CD14-positive monocyte (primary cell): ENCODE measurements around the gene KCNJ10. TPM values are rescaled to one million over a fixed set of nuclear protein-coding genes. Genes with fewer than 3 reads are reported as not detected.
A peak's percentile ranks its signal among the peaks of the same experiment; 100 is the strongest.

Source experiments
- DNase-seq, 3 donors: peaks; one replicate each; pipeline ENCODE4 v3.0.0-alpha.2; 2011 to 2022
- H2AFZ ChIP-seq: 2 replicates; pipeline ENCODE4 v1.6.0; 2012; ENCODE audit warnings: mild to moderate bottlenecking, low read depth, low read length, inconsistent platforms; ENCODE audit not compliant: insufficient read depth, poor library complexity, severe bottlenecking
- H3K27ac ChIP-seq, 2 donors: 1 replicate in 1 of 2; 2 replicates in 1 of 2; pipeline ENCODE4 v1.5.1; 2012 to 2013; ENCODE audit warnings: low read length in 2 of 2, control low read depth in 1 of 2, inconsistent platforms in 1 of 2, low read depth in 1 of 2, mild to moderate bottlenecking in 1 of 2
- H3K27me3 ChIP-seq, 2 donors: one replicate each; pipeline versions ENCODE4 v1.6.0 to v1.6.1; 2011 to 2013; ENCODE audit warnings: low read length in 2 of 2; ENCODE audit not compliant: control insufficient read depth in 2 of 2, insufficient read depth in 2 of 2
- H3K36me3 ChIP-seq, 2 donors: replicated peaks in 1 of 2; 1 replicate in 1 of 2; 2 replicates in 1 of 2; pipeline versions ENCODE4 v1.5.1 to v1.6.1; 2012 to 2013; ENCODE audit warnings: low read length in 2 of 2, control low read depth in 1 of 2, inconsistent platforms in 1 of 2, mild to moderate bottlenecking in 1 of 2; ENCODE audit not compliant: insufficient read depth in 2 of 2, control insufficient read depth in 1 of 2
- H3K4me1 ChIP-seq, 2 donors: 1 replicate in 1 of 2; 2 replicates in 1 of 2; pipeline versions ENCODE4 v1.5.1 to v1.6.1; 2012 to 2013; ENCODE audit warnings: low read length in 2 of 2, control low read depth in 1 of 2, inconsistent platforms in 1 of 2, mild to moderate bottlenecking in 1 of 2, moderate library complexity in 1 of 2; ENCODE audit not compliant: insufficient read depth in 2 of 2, control insufficient read depth in 1 of 2
- H3K4me2 ChIP-seq: replicated peaks from 2 replicates; pipeline ENCODE3; 2012; ENCODE audit warnings: low read length, moderate library complexity, mild to moderate bottlenecking; ENCODE audit not compliant: poor library complexity, severe bottlenecking; ENCODE audit errors: extremely low read depth
- H3K4me3 ChIP-seq, 3 experiments: fragments of 200-600 bp in 1 of 3; sonication (generic) in 1 of 3; replicated peaks in 1 of 3; 1 replicate in 2 of 3; 2 replicates in 1 of 3; pipeline ENCODE4 v1.5.1; 2011 to 2013; ENCODE audit warnings: low read length in 3 of 3, mild to moderate bottlenecking in 3 of 3, control low read depth in 2 of 3, low read depth in 2 of 3, inconsistent platforms in 1 of 3, moderate library complexity in 1 of 3
- H3K79me2 ChIP-seq: 2 replicates; pipeline ENCODE4 v1.6.0; 2012; ENCODE audit warnings: mild to moderate bottlenecking, control low read depth, inconsistent platforms, low read length, moderate library complexity; ENCODE audit not compliant: insufficient read depth
- H3K9ac ChIP-seq: 2 replicates; pipeline ENCODE4 v1.6.0; 2017; ENCODE audit warnings: low read length, mild to moderate bottlenecking; ENCODE audit not compliant: insufficient read depth, poor library complexity, severe bottlenecking
- H3K9me3 ChIP-seq, 2 donors: replicated peaks in 1 of 2; 1 replicate in 1 of 2; 2 replicates in 1 of 2; pipeline versions ENCODE4 v1.5.1 to v1.6.1; 2012 to 2013; ENCODE audit warnings: low read length in 2 of 2, control low read depth in 1 of 2; ENCODE audit not compliant: control insufficient read depth in 1 of 2, insufficient read depth in 1 of 2
- H4K20me1 ChIP-seq: 2 replicates; pipeline ENCODE4 v1.6.0; 2012; ENCODE audit warnings: mild to moderate bottlenecking, low read length, control low read depth, moderate library complexity; ENCODE audit not compliant: insufficient read depth
- H3K27ac Mint-ChIP-seq, 7 donors: one replicate each; pipeline ENCODE4 v1.8.0; 2020; ENCODE audit warnings: mild to moderate bottlenecking in 7 of 7, mixed read lengths in 7 of 7, moderate library complexity in 6 of 7, inconsistent platforms in 2 of 7
- H3K27me3 Mint-ChIP-seq, 3 donors: one replicate each; pipeline ENCODE4 v1.8.0; 2021 to 2022; ENCODE audit warnings: low read depth in 3 of 3, mild to moderate bottlenecking in 3 of 3, mixed read lengths in 3 of 3, moderate library complexity in 3 of 3, inconsistent platforms in 1 of 3
- H3K36me3 Mint-ChIP-seq, 2 donors: one replicate each; pipeline ENCODE4 v1.8.0; 2020; ENCODE audit warnings: mixed read lengths in 2 of 2, inconsistent platforms in 1 of 2, mild to moderate bottlenecking in 1 of 2
- H3K4me1 Mint-ChIP-seq: one replicate; pipeline ENCODE4 v1.8.0; 2020; ENCODE audit warnings: mild to moderate bottlenecking, mixed read lengths
- H3K4me3 Mint-ChIP-seq, 2 donors: one replicate each; pipeline ENCODE4 v1.8.0; 2020; ENCODE audit warnings: mild to moderate bottlenecking in 2 of 2, mixed read lengths in 2 of 2, moderate library complexity in 1 of 2
- H3K9me3 Mint-ChIP-seq, 7 donors: one replicate each; pipeline ENCODE4 v1.8.0; 2020 to 2022; ENCODE audit warnings: mixed read lengths in 7 of 7, mild to moderate bottlenecking in 6 of 7, moderate library complexity in 6 of 7, inconsistent platforms in 2 of 7
- WGBS: methylation state at CpG from one replicate; pipeline ENCODE4 v1.1.5; 2013; ENCODE audit warnings: missing lambda C conversion rate; ENCODE audit not compliant: insufficient coverage; 5-methylcytosine and 5-hydroxymethylcytosine counted together
- intact Hi-C, 2 donors: fragments of 100-400 bp; cut with micrococcal nuclease; formaldehyde crosslinking; loops; one replicate each; pipeline versions ENCODE4 v1.15.0 to v1.15.1; 2023
- polyA plus RNA-seq, 3 donors: library from polyadenylated mRNA; depleted of rRNA in 1 of 3; unstranded in 2 of 3; stranded (reverse) in 1 of 3; fragments of 300-500 nt in 2 of 3; fragments of >200 nt in 1 of 3; fragmentation: Illumina TruSeq in 2 of 3; gene quantifications; 1 replicate in 2 of 3; 2 replicates in 1 of 3; pipeline ENCODE4 v1.2.3, GENCODE V29; 2012 to 2021
- TF ChIP-seq, protein P1 (sequence below): fragments of 200-600 bp; IDR thresholded peaks from one replicate; pipeline ENCODE4 v1.8.0; 2022; ENCODE audit warnings: antibody characterized with exemption, mild to moderate bottlenecking

The KCNJ10 gene
- polyA plus RNA-seq, 3 donors = 0.23 TPM; not detected in 2

DNA sequence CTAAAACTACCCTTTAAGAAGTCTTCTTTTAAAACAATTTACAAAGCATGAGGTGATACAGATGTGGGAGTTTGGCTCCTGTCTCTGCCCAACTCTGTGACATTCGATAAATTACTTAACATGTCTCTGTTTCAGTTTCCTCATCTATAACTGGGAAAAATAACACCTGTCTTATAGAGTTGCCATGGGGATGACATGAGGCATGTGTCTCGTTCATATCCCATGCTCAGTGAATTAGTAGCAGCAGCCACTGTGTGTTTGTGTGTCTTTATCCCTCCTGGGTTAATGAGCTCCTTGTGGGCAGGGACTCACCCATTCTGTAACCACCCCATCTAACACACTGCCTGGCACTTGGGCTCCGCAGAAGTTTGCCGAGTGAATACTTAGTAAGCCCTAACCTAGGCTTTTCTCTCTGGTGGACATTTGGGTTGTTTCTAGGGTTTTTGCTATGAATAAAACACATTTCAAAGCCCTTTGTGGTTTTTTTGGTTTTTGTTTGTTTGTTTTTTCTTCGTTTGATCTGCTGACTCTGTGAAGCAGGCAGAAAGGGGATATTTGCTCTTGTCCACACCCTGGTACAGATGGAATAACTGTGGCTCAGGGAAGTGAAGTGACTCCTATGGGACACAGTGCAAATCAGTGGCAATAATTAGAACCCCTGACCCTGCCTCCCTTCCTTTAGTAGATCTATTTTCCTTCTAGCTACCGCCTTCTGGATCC, 10.6 kb upstream of the KCNJ10 start:
- WGBS = 67% methylated on average over 2 of the region's 6 CpGs
- Histone ChIP-seq H3K9me3 (no peaks in the 10 kb centered on the region), H3K27me3 (peaks cover 27 to 55% of the 10 kb centered on the region in 2 donors), H3K36me3 (no peaks in the 10 kb centered on the region), H3K4me1 (peaks cover 34 to 42% of the 10 kb centered on the region in 2 donors), H3K4me2 (no peak overlapping the region), H2AFZ (no peak overlapping the region), H3K9ac (no peak overlapping the region), H3K4me3 (no peak overlapping the region), H4K20me1 (no peaks in the 10 kb centered on the region), H3K27ac (no peak overlapping the region), H3K79me2 (no peaks in the 10 kb centered on the region)
- H3K9me3 Mint-ChIP-seq = peaks cover 0 to 7% (median 0%) of the 10 kb centered on the region in 7 donors
- peaks cover 0 to 4% of the 10 kb centered on the region in 2 donors for H3K36me3 Mint-ChIP-seq
- peaks cover 33% of the 10 kb centered on the region for H3K4me1 Mint-ChIP-seq
- peak overlapping the region in 1 of 2 donors; percentile 42 for H3K4me3 Mint-ChIP-seq
- H3K27me3 Mint-ChIP-seq = peaks cover 29 to 56% (median 44%) of the 10 kb centered on the region in 3 donors
- DNase-seq = no peak
- no peak overlapping the region for H3K27ac Mint-ChIP-seq
- TF ChIP-seq, protein P1, sequence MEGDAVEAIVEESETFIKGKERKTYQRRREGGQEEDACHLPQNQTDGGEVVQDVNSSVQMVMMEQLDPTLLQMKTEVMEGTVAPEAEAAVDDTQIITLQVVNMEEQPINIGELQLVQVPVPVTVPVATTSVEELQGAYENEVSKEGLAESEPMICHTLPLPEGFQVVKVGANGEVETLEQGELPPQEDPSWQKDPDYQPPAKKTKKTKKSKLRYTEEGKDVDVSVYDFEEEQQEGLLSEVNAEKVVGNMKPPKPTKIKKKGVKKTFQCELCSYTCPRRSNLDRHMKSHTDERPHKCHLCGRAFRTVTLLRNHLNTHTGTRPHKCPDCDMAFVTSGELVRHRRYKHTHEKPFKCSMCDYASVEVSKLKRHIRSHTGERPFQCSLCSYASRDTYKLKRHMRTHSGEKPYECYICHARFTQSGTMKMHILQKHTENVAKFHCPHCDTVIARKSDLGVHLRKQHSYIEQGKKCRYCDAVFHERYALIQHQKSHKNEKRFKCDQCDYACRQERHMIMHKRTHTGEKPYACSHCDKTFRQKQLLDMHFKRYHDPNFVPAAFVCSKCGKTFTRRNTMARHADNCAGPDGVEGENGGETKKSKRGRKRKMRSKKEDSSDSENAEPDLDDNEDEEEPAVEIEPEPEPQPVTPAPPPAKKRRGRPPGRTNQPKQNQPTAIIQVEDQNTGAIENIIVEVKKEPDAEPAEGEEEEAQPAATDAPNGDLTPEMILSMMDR = no peak
- intact Hi-C loops = loop anchor here (5.0 kb wide), 1 partner anchor 33 kb away; no protein-coding TSS in a partner anchor

DNA sequence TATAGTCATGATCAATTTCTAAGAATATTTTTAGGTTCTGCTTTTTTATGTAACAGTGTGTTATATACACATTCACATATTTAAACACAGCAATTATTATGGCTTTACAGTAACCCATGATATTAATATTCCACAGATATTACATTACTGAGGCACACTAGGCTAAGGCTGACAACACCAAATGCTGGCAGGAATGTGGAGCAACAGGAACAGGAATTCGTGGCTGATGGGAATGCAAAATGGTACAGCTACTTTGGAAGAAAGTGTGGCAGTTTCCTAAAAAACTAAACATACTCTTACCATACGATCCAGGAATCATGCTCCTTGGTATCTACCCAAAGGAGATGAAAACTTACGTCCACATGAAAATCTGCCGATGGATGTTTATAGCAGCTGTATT, 9.5 kb upstream of the KCNJ10 start:
- H3K4me2 ChIP-seq = no peak overlapping the region
- TF ChIP-seq, protein P1 = no peak
- 94% methylated on average over 3 of the region's 4 CpGs for WGBS
- Mint-ChIP-seq H3K27me3 (peaks cover 28 to 48% (median 36%) of the 10 kb centered on the region in 3 donors), H3K36me3 (peaks cover 0 to 3% of the 10 kb centered on the region in 2 donors), H3K4me3 (no peak overlapping the region), H3K27ac (no peak overlapping the region), H3K9me3 (peaks cover 0 to 4% (median 0%) of the 10 kb centered on the region in 7 donors), H3K4me1 (peaks cover 43% of the 10 kb centered on the region)
- peaks cover 45 to 53% of the 10 kb centered on the region in 2 donors for H3K4me1 ChIP-seq
- H4K20me1 ChIP-seq = no peaks in the 10 kb centered on the region
- H3K9ac ChIP-seq = no peak overlapping the region
- H3K36me3 ChIP-seq = no peaks in the 10 kb centered on the region
- H3K27ac ChIP-seq = no peak overlapping the region
- H3K27me3 ChIP-seq = peaks cover 27 to 49% of the 10 kb centered on the region in 2 donors
- H2AFZ ChIP-seq = no peak overlapping the region
- intact Hi-C loops = no loop called here
- DNase-seq = no peak
- H3K9me3 ChIP-seq = no peaks in the 10 kb centered on the region
- H3K79me2 ChIP-seq = no peaks in the 10 kb centered on the region
- no peak overlapping the region for H3K4me3 ChIP-seq
